GM19397 (cell line): ENCODE measurements around the gene SUSD6.
A peak's percentile ranks its signal among the peaks of the same experiment; 100 is the strongest.
"Not testable (repeated sequence)": the region's sequence is repeated elsewhere in the genome, so short reads cannot be mapped to it uniquely, and the experiment has no call there.

ENCODE experiments used
- ATAC-seq: cut with Tn5 transposase; IDR thresholded peaks from one replicate; pipeline ENCODE4 v1.9.1; 2021; ENCODE audit warnings: mild to moderate bottlenecking, moderate library complexity; ENCODE audit not compliant: unreplicated experiment

The SUSD6 gene

DNA sequence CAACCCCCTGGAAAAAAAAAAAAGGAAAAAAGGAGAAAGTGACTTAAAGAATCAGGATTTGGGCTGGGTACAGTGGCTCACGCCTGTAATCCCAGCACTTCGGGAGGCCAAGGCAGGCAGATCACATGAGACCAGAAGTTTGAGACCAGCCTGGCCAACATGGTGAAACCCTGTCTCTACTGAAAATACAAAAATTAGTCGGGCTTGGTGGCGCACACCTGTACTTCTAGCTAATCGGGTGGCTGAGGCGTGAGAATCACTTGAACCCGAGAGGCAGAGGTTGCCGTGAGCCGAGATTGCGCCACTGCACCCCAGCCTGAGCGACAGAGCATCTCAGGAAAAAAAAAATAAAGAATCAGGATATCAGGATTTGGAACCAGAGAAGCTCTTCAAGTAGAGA is 36.2 kb downstream of the SUSD6 start:
- ATAC-seq = not testable (repeated sequence)

GRCh38 chr14:69648480-69649451 is 37.4 kb downstream of the SUSD6 start:
- ATAC-seq = peak; percentile 54

- ATAC-seq = no peak
These were observed 39.6 kb downstream of the SUSD6 start for GRCh38 chr14:69650948-69651369.

DNA sequence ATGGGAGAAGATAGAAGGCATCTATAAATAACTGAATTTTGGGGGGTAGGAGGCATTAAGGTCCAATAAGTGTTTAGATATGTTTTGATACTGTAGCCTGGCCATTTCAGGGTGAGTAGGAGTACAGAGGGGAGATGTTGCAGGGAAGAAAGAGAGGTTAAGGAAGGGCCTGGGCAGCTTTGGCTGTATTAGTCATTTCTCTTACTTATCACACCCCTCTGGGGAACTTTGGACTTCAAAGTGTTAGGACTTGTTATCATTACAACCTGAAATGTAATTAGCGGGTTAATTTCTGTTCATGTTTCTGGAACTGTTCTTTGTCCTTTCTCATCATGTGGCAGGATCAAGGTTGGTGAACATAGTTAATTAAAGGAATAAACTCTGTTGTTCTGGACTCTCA is 40.3 kb downstream of the SUSD6 start:
- ATAC-seq = no peak

DNA sequence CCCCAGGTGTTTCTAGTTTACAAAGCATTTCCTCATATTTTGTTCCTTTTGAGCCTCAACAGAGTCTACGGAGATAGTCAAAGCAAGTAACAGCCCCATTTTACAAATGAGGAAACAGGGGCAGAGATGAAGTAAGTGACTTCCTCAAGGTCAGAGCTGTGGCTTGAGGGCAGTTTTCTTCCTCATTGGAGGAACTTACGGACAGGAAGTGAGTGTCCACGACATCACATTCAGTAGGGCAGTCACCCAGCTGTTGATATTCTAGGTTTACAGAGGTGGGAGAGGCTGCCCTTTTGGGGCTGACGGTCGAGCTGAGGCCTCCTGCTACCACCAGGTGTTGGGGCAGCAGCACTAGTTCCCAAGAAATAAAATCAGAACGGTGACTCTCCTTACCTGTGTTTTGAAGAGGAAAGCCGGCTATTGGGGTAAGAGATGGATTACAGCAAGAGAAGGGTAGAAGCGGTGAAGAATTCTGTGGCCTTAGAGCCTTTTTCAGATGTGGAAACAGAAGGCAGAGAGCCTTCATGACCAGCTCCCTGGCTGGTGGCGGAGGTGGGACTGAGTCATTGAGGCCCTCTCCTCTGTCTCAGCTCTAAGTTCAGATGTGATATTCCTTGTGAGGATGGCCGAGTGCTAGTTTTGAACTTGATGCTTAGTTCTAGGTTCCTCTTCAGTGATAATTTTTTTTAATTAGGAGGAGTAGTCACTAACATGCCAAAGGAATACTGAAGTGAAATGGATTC is 41.7 kb downstream of the SUSD6 start:
- ATAC-seq = peak; percentile 45

- ATAC-seq = no peak
These were observed 42.7 kb downstream of the SUSD6 start for GRCh38 chr14:69654116-69654515.

GRCh38 chr14:69657950-69658355 is 46.6 kb downstream of the SUSD6 start:
- ATAC-seq = no peak

- no peak for ATAC-seq
These were observed 47.4 kb downstream of the SUSD6 start for GRCh38 chr14:69658664-69659261.

- ATAC-seq = no peak
These were observed 49.2 kb downstream of the SUSD6 start for GRCh38 chr14:69660344-69661193.

- no peak for ATAC-seq
These were observed 49.8 kb downstream of the SUSD6 start for GRCh38 chr14:69661194-69661537.

GRCh38 chr14:69662636-69663299 is 51.4 kb downstream of the SUSD6 start:
- ATAC-seq = no peak

- no peak for ATAC-seq
These were observed 51.9 kb downstream of the SUSD6 start for GRCh38 chr14:69663300-69663643.

GRCh38 chr14:69664265-69664664 is 52.9 kb downstream of the SUSD6 start:
- no peak for ATAC-seq

GRCh38 chr14:69664865-69665526 is 53.6 kb downstream of the SUSD6 start:
- no peak for ATAC-seq

- ATAC-seq = no peak
These were observed 54.2 kb downstream of the SUSD6 start for GRCh38 chr14:69665631-69666030.

- ATAC-seq = no peak
These were observed 54.7 kb downstream of the SUSD6 start for GRCh38 chr14:69666112-69666511.

GRCh38 chr14:69666690-69667211 is 55.4 kb downstream of the SUSD6 start:
- no peak for ATAC-seq

- peak; percentile 31 for ATAC-seq
These were observed 56.5 kb downstream of the SUSD6 start for GRCh38 chr14:69667938-69668335.

DNA sequence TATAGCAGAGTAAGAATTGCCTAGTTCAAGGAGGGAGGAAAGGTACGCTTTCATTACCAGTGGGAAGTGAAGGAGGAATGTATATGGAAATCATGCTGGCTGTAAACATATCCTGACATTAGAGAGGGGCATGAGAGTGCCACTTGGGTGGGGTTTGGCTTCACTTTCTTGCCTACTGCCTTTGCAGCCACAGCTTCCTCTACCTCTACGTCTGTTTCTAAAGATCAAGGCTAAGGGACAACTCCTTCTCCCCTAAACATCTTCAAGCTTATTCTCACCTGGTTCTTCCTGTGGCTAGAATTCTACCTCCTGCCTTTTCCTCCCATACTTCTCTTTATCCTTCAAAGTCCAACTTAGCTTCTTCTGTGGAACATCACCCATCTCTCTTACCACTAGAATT is 58.0 kb downstream of the SUSD6 start:
- ATAC-seq = no peak
